Activated CD4-positive, alpha-beta memory T cell treated with anti-CD3 and anti-CD28 coated beads for 36 hours (primary cell): ENCODE results near the gene SLC17A9. TPM values are rescaled to one million over a fixed set of nuclear protein-coding genes. Genes with fewer than 3 reads are reported as not detected.
A peak's percentile ranks its signal among the peaks of the same experiment; 100 is the strongest.

Experiments used
- CTCF ChIA-PET: fragments of 350-600 bp; sonication (Branson Sonifier 250); formaldehyde crosslinking; loops from one replicate; lab custom pipeline; 2021; ENCODE audit warnings: antibody characterized with exemption, inconsistent platforms; lab: Charles Lee
- POLR2A ChIA-PET: fragments of 350-600 bp; sonication (Branson Sonifier 250); formaldehyde crosslinking; loops from one replicate; lab custom pipeline; 2021; ENCODE audit warnings: antibody characterized with exemption; lab: Charles Lee
- DNase-seq: peaks from one replicate; pipeline ENCODE4 v3.0.0-alpha.2; 2020
- H3K27ac Mint-ChIP-seq: one replicate; pipeline ENCODE4 v1.8.0; 2021; ENCODE audit warnings: mixed read lengths
- H3K27me3 Mint-ChIP-seq: one replicate; pipeline ENCODE4 v1.8.0; 2021; ENCODE audit warnings: mixed read lengths
- H3K36me3 Mint-ChIP-seq: one replicate; pipeline ENCODE4 v1.8.0; 2021; ENCODE audit warnings: mixed read lengths
- H3K4me1 Mint-ChIP-seq: one replicate; pipeline ENCODE4 v1.8.0; 2021; ENCODE audit warnings: low read depth, mixed read lengths
- H3K4me3 Mint-ChIP-seq: one replicate; pipeline ENCODE4 v1.8.0; 2021; ENCODE audit warnings: mild to moderate bottlenecking, mixed read lengths
- H3K9me3 Mint-ChIP-seq: one replicate; pipeline ENCODE4 v1.8.0; 2021; ENCODE audit warnings: mixed read lengths
- intact Hi-C: fragments of 100-400 bp; cut with micrococcal nuclease; formaldehyde crosslinking; loops from one replicate; pipeline ENCODE4 v1.15.1; 2023
- total RNA-seq, 2 experiments: library from RNA; stranded (reverse); gene quantifications; one replicate each; pipeline ENCODE4 v1.2.3, GENCODE V29; 2021

The SLC17A9 gene
- 1 to 10 TPM; 9.5 to 9.7 TPM for total RNA-seq

- Mint-ChIP-seq H3K4me3 (peak within 1 kb of the TSS; percentile 58), H3K9me3 (peaks cover 6% of the 10 kb centered on the region), H3K27ac (peak within 1 kb of the TSS; percentile 52), H3K36me3 (peaks cover 20% of the 10 kb centered on the region), H3K27me3 (no peaks in the 10 kb centered on the region), H3K4me1 (peaks cover 19% of the 10 kb centered on the region)
- ChIA-PET CTCF (interaction anchor here (0.7 to 2.9 kb wide), 2 partner anchors 51 to 57 kb away, joined by 3 to 8 read pairs; no protein-coding TSS in a partner anchor), POLR2A (interaction anchor here (0.7 kb wide), 1 partner anchor 15 kb away, joined by 3 read pairs; the partner anchor contains the start of gene GID8)
- DNase-seq: peak; percentile 61
- intact Hi-C loops: no loop called here
These were observed at the start of gene SLC17A9 for GRCh38 chr20:62952373-62952967. Gene SLC17A9 (plus strand): TSS chr20:62952709. CDS start chr20:62952831, 122 bp downstream.

- CTCF ChIA-PET: interaction anchor here (0.9 to 6.9 kb wide), 7 partner anchors 12 to 106 kb away, joined by 3 to 127 read pairs (median 8); partner anchors contain the start of gene DIDO1
- Mint-ChIP-seq H3K27ac (peak overlapping the region; percentile 8), H3K4me1 (peaks cover 45% of the 10 kb centered on the region), H3K36me3 (peaks cover 41% of the 10 kb centered on the region), H3K27me3 (no peaks in the 10 kb centered on the region), H3K4me3 (no peak overlapping the region), H3K9me3 (no peaks in the 10 kb centered on the region)
- DNase-seq: peak; percentile 31
- intact Hi-C loops: no loop called here
- POLR2A ChIA-PET: interaction anchor here (1.2 to 1.4 kb wide), 2 partner anchors 31 to 34 kb away, joined by 3 to 5 read pairs; no protein-coding TSS in a partner anchor
These were observed 49.4 kb upstream of the SLC17A9 start for GRCh38 chr20:62902926-62903615.

- peaks cover 25% of the 10 kb centered on the region for H3K4me1 Mint-ChIP-seq
- ChIA-PET CTCF (interaction anchor here (1.1 kb wide), 1 partner anchor 72 kb away, joined by 3 read pairs; no protein-coding TSS in a partner anchor), POLR2A (no interaction called here)
- H3K4me3 Mint-ChIP-seq: no peak overlapping the region
- DNase-seq: no peak
- peaks cover 57% of the 10 kb centered on the region for H3K36me3 Mint-ChIP-seq
- H3K27me3 Mint-ChIP-seq: no peaks in the 10 kb centered on the region
- intact Hi-C loops: no loop called here
- no peak overlapping the region for H3K27ac Mint-ChIP-seq
- H3K9me3 Mint-ChIP-seq: no peaks in the 10 kb centered on the region
These were observed 46.9 kb upstream of the SLC17A9 start for GRCh38 chr20:62905536-62906117.

GRCh38 chr20:62906209-62906608 lies 46.3 kb upstream of the SLC17A9 start:
- H3K27ac Mint-ChIP-seq: no peak overlapping the region
- ChIA-PET CTCF (interaction anchor here (1.1 to 3.7 kb wide), 3 partner anchors 13 to 71 kb away, joined by 3 to 95 read pairs (median 5); no protein-coding TSS in a partner anchor), POLR2A (no interaction called here)
- peaks cover 20% of the 10 kb centered on the region for H3K4me1 Mint-ChIP-seq
- no peak for DNase-seq
- H3K4me3 Mint-ChIP-seq: no peak overlapping the region
- no peaks in the 10 kb centered on the region for H3K9me3 Mint-ChIP-seq
- H3K27me3 Mint-ChIP-seq: no peaks in the 10 kb centered on the region
- H3K36me3 Mint-ChIP-seq: peaks cover 62% of the 10 kb centered on the region
- intact Hi-C loops: no loop called here

- Mint-ChIP-seq H3K9me3 (no peaks in the 10 kb centered on the region), H3K27ac (peak overlapping the region; percentile 67), H3K4me1 (peaks cover 17% of the 10 kb centered on the region), H3K4me3 (no peak overlapping the region), H3K27me3 (no peaks in the 10 kb centered on the region), H3K36me3 (peaks cover 67% of the 10 kb centered on the region)
- intact Hi-C loops: no loop called here
- DNase-seq: no peak
- CTCF ChIA-PET: interaction anchor here (0.6 to 3.7 kb wide), 17 partner anchors 8 to 118 kb away, joined by 3 to 95 read pairs (median 5); partner anchors contain the start of gene GID8
- POLR2A ChIA-PET: no interaction called here
These were observed 45.7 kb upstream of the SLC17A9 start for GRCh38 chr20:62906647-62907375.

- Mint-ChIP-seq H3K4me3 (no peak overlapping the region), H3K27ac (peak overlapping the region; percentile 67), H3K27me3 (no peaks in the 10 kb centered on the region), H3K36me3 (peaks cover 72% of the 10 kb centered on the region), H3K9me3 (no peaks in the 10 kb centered on the region), H3K4me1 (peaks cover 17% of the 10 kb centered on the region)
- CTCF ChIA-PET: interaction anchor here (0.6 to 3.7 kb wide), 19 partner anchors 9 to 119 kb away, joined by 3 to 95 read pairs (median 5); partner anchors contain the start of gene GID8
- peak; percentile 47 for DNase-seq
- intact Hi-C loops: no loop called here
- POLR2A ChIA-PET: interaction anchor here (0.7 kb wide), 1 partner anchor 30 kb away, joined by 3 read pairs; the partner anchor contains the start of gene GID8
These were observed 44.9 kb upstream of the SLC17A9 start for GRCh38 chr20:62907384-62908317.

GRCh38 chr20:62908971-62909791 lies 43.3 kb upstream of the SLC17A9 start:
- ChIA-PET CTCF (interaction anchor here (1.1 to 3.7 kb wide), 4 partner anchors 10 to 45 kb away, joined by 3 to 95 read pairs (median 6); no protein-coding TSS in a partner anchor), POLR2A (no interaction called here)
- Mint-ChIP-seq H3K27me3 (no peaks in the 10 kb centered on the region), H3K27ac (no peak overlapping the region), H3K36me3 (peaks cover 71% of the 10 kb centered on the region), H3K4me1 (peaks cover 17% of the 10 kb centered on the region), H3K9me3 (no peaks in the 10 kb centered on the region), H3K4me3 (no peak overlapping the region)
- intact Hi-C loops: no loop called here
- DNase-seq: no peak

GRCh38 chr20:62910217-62910766 lies 42.2 kb upstream of the SLC17A9 start:
- peaks cover 24% of the 10 kb centered on the region for H3K4me1 Mint-ChIP-seq
- H3K9me3 Mint-ChIP-seq: no peaks in the 10 kb centered on the region
- H3K27ac Mint-ChIP-seq: peak overlapping the region; percentile 43
- CTCF ChIA-PET: interaction anchor here (2.4 kb wide), 1 partner anchor 11 kb away, joined by 7 read pairs; no protein-coding TSS in a partner anchor
- DNase-seq: no peak
- POLR2A ChIA-PET: no interaction called here
- no peaks in the 10 kb centered on the region for H3K27me3 Mint-ChIP-seq
- H3K36me3 Mint-ChIP-seq: peaks cover 63% of the 10 kb centered on the region
- intact Hi-C loops: no loop called here
- no peak overlapping the region for H3K4me3 Mint-ChIP-seq

GRCh38 chr20:62910777-62911497 lies 41.6 kb upstream of the SLC17A9 start:
- Mint-ChIP-seq H3K36me3 (peaks cover 56% of the 10 kb centered on the region), H3K9me3 (no peaks in the 10 kb centered on the region), H3K4me3 (no peak overlapping the region), H3K27me3 (no peaks in the 10 kb centered on the region), H3K27ac (no peak overlapping the region), H3K4me1 (peaks cover 30% of the 10 kb centered on the region)
- POLR2A ChIA-PET: no interaction called here
- no peak for DNase-seq
- CTCF ChIA-PET: interaction anchor here (1.7 to 10.9 kb wide), 3 partner anchors 10 to 17 kb away, joined by 3 to 127 read pairs (median 7); no protein-coding TSS in a partner anchor
- intact Hi-C loops: no loop called here
